GM21576 (cell line): ENCODE measurements around the gene SCLY.

ENCODE experiments used
- ATAC-seq: cut with Tn5 transposase; IDR thresholded peaks from one replicate; pipeline ENCODE4 v1.9.1; 2021; ENCODE audit warnings: mild to moderate bottlenecking, moderate library complexity; ENCODE audit not compliant: unreplicated experiment

SCLY gene

DNA sequence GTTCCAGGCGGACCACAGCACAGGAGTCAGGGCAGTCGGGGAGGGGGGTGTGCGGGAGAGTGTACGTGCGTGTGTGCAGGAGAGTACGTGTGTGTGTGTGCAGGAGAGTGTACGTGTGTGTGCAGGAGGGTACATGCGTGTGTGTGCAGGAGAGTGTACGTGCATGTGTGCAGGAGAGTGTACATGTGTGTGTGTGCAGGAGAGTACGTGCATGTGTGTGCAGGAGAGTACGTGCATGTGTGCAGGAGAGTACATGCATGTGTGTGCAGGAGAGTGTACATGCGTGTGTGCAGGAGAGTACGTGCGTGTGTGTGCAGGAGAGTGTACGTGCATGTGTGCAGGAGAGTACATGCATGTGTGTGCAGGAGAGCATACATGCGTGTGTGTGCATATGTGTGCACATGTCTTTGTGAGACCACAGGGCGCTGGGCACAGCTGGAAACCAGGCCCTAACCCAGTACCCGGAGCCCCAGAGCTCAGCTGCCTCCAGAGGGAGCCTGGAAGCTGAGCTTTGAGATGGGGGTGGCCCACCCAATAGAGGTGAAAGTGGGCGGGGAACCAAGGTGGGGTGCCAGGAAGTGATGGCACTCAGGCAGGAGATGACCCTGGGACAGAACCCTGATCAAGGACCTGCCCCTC lies 63.8 kb downstream of the SCLY start:
- no peak for ATAC-seq

GRCh38 chr2:238125127-238125885 lies 64.5 kb downstream of the SCLY start:
- ATAC-seq: no peak

DNA sequence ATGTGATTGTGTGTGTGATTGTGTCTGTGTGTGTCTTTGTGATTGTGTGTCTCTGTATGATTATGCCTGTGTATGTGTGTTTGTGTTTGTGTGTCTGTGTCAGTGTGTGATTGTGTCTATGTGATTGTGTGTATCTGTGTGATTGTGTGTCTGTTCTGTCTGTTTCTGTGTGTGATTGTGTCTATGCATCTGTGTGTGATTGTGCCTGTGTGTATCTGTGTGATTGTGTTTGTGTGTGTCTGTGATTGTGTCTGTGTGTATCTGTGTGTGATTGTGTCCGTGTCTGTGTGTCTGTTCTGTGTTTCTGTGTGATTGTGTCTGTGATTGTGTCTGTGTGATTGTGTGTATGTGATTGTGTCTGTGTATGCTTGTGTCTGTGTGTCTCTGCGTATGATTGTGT lies 65.5 kb downstream of the SCLY start:
- no peak for ATAC-seq

GRCh38 chr2:238126775-238127164 lies 66.0 kb downstream of the SCLY start:
- no peak for ATAC-seq

GRCh38 chr2:238127165-238128060 lies 66.6 kb downstream of the SCLY start:
- ATAC-seq: no peak

DNA sequence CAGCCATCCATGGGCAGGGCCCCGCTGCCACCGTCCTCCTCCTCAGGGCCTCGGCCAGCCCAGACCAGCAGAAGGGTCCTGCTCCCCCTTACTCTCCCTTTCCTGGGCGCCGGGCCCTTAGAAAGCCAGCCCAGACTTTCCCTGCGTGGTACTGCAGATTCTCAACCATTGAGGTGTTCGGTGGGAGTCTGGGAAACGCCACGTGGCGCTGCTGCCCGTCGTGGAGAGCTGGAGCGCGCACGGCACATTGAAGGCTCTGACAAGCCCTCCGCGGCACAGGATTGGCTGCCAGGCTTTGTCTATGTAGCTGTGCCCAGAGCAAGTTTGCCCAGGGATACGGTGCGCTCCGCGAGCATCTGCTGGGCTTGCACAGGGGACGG lies 67.2 kb downstream of the SCLY start:
- ATAC-seq: no peak

GRCh38 chr2:238128534-238129001 lies 67.8 kb downstream of the SCLY start:
- no peak for ATAC-seq

GRCh38 chr2:238129166-238130010 lies 68.6 kb downstream of the SCLY start:
- ATAC-seq: no peak

GRCh38 chr2:238130111-238130695 lies 69.4 kb downstream of the SCLY start:
- ATAC-seq: no peak

DNA sequence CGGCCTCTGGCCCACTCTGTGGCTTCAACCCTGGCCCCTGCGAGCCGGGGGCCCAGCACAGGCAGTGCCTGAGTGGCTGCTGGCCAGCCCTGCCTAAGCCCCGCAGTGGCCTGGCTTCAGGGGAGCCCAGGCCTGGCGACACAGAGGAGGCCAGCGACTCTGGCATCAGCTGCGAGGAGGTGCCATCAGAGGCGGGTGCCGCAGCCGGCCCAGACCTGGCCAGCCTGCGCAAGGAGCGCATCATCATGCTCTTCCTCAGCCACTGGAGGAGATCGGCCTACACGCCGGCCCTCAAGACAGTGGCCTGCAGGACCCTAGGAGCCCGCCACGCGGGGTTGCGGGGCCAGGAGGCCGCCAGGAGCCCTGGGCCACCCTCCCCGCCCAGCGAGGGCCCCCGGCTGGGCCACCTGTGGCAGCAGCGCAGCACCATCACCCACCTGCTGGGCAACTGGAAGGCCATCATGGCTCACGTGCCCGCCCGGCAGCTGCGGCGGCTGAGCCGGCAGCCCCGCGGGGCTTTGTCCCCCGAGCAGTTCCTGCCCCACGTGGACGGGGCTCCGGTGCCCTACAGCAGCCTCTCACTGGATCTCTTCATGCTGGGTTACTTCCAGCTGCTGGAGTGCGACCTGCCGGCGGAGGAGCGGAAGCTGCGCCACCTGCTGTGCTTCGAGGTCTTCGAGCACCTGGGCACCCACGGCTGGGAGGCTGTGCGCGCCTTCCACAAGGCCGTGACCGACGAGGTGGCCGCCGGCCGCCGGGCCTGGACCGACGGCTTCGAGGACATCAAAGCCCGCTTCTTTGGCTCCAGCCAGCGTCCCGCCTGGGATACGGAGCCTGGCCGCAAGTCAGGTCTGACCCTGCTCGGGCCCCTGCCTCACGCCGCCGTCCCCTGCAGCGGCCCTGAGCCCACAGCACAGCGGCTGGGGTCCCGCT lies 70.2 kb downstream of the SCLY start:
- no peak for ATAC-seq

DNA sequence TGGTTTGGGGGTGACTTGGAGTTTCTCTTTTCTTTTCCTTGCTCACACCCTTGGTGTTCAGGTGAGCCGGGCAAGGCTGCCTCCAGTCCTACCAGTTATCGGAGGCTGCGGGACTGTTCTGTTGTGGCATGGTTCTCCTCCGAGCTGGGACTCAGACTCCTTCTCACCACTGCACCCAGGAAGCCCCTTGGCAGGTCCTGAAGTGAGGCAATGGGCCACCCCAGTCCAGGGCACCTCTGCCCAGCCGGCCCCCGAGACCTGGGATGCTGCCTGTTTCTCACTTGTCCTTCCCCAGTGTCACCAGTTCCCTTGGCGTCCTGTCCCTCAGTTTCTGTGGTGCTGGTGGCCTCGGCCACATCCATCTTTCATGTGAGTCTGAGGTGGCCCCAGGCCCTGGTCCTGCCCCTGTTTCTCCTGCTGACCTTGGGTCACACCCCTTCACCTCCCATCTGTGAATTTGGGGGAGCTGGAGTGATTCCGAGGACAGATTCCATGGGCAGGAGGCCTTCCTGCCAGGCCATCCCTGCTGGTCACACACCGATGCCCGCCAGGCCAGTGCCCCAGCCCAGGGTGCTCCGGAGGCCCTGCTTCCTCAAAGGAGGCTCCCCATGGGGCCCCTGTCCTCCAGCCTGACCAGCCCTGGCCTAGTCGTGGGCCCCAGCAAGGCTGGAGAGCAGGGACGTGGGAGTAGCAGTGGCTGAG lies 71.1 kb downstream of the SCLY start:
- ATAC-seq: no peak

GRCh38 chr2:238132463-238133450 lies 72.0 kb downstream of the SCLY start:
- ATAC-seq: no peak

DNA sequence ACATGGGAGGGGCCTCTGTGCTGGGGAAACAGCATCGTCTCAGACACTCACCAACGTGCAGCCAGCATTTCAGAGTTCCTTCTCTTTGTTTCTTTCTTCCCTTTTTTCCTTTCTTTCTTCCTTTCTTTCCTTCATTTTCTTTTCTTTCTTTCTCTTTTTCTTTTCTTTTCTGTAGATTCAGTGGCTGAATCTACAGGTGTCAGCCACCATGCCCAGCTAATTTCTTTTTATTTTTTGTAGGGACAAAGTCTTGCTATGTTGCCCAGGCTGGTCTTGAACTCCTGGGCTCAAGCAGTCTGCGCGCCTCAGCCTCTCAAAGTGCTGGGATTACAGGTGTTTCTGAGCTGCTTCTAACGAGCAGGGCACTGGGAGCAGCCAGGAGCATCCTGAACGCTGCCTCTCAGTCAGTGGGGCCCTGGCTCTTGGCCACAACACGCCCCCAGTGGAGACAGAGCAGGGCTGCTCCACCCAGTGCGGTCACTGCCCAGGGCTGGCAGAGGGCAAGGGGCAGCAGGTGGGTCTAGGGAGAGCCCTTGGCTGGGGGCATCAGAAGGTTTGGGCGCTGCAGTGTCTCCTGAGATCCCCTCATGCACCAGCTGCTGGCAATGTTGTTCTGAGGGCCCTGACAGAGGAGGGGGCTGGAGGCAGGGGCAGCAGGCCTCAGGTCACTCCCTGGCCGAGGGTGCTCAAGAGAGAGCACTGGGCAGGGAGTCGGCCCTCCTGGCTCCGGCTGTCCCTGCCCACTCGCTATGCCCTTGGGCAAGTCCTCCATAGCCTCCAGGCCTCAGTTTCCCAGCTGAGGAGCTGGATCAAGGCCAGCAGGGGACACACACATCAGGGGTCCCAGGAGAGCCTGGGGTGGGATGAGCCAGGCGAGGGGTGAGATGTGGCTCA lies 72.9 kb downstream of the SCLY start:
- ATAC-seq: no peak

- ATAC-seq: no peak
These were observed 73.6 kb downstream of the SCLY start for GRCh38 chr2:238134393-238134785.

DNA sequence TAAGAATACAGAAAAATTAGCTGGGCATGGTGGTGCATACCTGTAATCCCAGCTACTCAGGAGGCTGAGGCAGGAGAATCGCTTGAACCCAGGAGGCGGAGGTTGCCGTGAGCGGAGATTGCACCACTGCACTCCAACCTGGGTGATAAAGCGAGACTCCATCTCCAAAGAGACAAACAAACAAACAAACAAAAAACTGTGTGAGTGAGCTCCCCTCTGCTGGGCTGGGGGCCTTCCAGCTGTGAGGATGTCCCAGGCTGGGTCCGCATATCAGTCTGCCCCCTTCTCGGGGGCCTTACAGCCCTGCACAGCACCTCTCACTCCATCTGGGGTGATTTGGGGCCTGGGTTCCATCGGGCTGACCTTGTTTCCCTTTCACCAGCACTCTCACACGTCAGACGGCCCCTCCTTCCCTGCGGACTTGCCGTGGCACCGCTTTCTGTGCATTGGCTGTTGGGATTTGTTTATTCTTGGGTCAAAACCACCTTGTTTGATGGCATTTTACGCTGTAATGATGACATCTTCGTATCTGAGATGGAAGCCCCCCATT lies 74.9 kb downstream of the SCLY start:
- ATAC-seq: no peak
